ENCODE results near the gene ZDHHC18.

The ZDHHC18 gene

DNA sequence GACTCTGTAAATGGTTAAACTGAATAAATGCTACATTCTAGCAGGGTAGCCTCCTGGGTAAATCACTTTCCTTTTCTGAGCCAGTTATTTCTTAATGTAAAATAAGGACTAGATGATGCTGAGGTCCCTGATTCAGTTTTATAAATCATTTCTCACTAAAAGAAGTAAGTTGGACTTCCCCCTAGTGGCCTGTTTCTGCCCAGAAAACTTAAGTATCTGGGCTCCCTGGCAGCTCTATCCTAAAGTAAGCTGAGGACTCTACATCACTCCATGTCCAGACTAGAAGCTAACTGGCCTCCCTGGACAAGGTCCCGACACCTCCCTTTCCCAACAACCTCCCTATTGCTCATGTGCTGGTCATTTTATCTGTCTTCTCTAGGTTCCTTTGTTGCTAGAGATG, 60.6 kb downstream of the ZDHHC18 start:
- Histone ChIP-seq H4K20me1 (ENCODE audit: insufficient read depth, low read length) (no peaks in the 10 kb centered on the region), H3K36me3 (replicated peaks; ENCODE audit: insufficient read depth, low read length) (peaks cover 12% of the 10 kb centered on the region; the same call in 1 of the 2 replicates)
- DNase-seq = peak; percentile 52

DNA sequence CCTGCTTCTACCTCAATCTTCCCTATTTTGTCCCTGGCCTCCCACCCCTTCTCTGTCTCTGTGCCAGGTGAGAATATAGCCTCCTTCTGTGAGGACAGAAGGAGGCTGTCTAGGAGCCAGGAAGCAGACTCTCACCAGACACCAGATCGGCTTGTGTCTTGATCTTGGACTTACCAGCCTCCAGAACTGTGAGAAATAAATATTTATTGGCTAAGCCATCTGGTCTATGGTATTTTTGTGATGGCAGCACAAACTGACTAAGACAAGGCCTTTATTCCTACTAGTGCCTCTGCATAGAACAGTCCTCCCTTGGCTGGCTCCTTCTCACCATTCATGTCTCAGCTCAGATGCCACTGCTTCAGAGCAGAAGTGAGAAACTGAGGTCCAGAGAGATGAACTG, 61.7 kb downstream of the ZDHHC18 start:
- no peaks in the 10 kb centered on the region for H4K20me1 ChIP-seq (ENCODE audit: insufficient read depth, low read length)
- no peak overlapping the region for H3K4me2 ChIP-seq (ENCODE audit: low read depth, low read length)
- H2AFZ ChIP-seq (ENCODE audit: low read length) = no peak overlapping the region
- H3K4me1 ChIP-seq (ENCODE audit: low read length) = peaks cover 10% of the 10 kb centered on the region
- H3K27ac ChIP-seq (ENCODE audit: low read length) = no peak overlapping the region
- no peak for TF ChIP-seq EZH2phosphoT487 (IDR thresholded peaks at IDR 0.05; ENCODE audit: low read length)
- no peak for TF ChIP-seq EZH2 (optimal IDR thresholded peaks at IDR 0.05; ENCODE audit: low read depth, low read length)
- TF ChIP-seq, protein P1, sequence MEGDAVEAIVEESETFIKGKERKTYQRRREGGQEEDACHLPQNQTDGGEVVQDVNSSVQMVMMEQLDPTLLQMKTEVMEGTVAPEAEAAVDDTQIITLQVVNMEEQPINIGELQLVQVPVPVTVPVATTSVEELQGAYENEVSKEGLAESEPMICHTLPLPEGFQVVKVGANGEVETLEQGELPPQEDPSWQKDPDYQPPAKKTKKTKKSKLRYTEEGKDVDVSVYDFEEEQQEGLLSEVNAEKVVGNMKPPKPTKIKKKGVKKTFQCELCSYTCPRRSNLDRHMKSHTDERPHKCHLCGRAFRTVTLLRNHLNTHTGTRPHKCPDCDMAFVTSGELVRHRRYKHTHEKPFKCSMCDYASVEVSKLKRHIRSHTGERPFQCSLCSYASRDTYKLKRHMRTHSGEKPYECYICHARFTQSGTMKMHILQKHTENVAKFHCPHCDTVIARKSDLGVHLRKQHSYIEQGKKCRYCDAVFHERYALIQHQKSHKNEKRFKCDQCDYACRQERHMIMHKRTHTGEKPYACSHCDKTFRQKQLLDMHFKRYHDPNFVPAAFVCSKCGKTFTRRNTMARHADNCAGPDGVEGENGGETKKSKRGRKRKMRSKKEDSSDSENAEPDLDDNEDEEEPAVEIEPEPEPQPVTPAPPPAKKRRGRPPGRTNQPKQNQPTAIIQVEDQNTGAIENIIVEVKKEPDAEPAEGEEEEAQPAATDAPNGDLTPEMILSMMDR (IDR thresholded peaks at IDR 0.05; ENCODE audit: low read length) = no peak
- H3K27me3 ChIP-seq (replicated peaks; ENCODE audit: insufficient read depth, low read length) = no peaks in the 10 kb centered on the region
- no peaks in the 10 kb centered on the region for H3K9me3 ChIP-seq (replicated peaks; ENCODE audit: insufficient read depth, low read length)
- no peak for DNase-seq
- no peak overlapping the region for H3K9ac ChIP-seq (ENCODE audit: low read length)
- no peaks in the 10 kb centered on the region for H3K9me2 ChIP-seq (replicated peaks; ENCODE audit: insufficient read depth, low read length)
- no peaks in the 10 kb centered on the region for H3F3A ChIP-seq (ENCODE audit: insufficient read depth, low read length)
- H3K79me2 ChIP-seq (ENCODE audit: low read length) = peaks cover 28% of the 10 kb centered on the region
- no peak overlapping the region for H3K4me3 ChIP-seq (ENCODE audit: low read length)
- peaks cover 8% of the 10 kb centered on the region; the same call in 1 of the 2 replicates for H3K36me3 ChIP-seq (replicated peaks; ENCODE audit: insufficient read depth, low read length)

More for the DNA sequence above, 60.6 kb downstream of the ZDHHC18 start:
- no peak overlapping the region for H3K9ac ChIP-seq (ENCODE audit: low read length)
- no peaks in the 10 kb centered on the region for H3K9me2 ChIP-seq (replicated peaks; ENCODE audit: insufficient read depth, low read length)
- no peak overlapping the region for H3K4me3 ChIP-seq (ENCODE audit: low read length)
- H3K27me3 ChIP-seq (replicated peaks; ENCODE audit: insufficient read depth, low read length) = no peaks in the 10 kb centered on the region
- H3K79me2 ChIP-seq (ENCODE audit: low read length) = peaks cover 30% of the 10 kb centered on the region
- TF ChIP-seq EZH2phosphoT487 (IDR thresholded peaks at IDR 0.05; ENCODE audit: low read length) = no peak
- TF ChIP-seq EZH2 (optimal IDR thresholded peaks at IDR 0.05; ENCODE audit: low read depth, low read length) = no peak
- TF ChIP-seq, protein P1 (IDR thresholded peaks at IDR 0.05; ENCODE audit: low read length) = peak; percentile 52
- H3K27ac ChIP-seq (ENCODE audit: low read length) = no peak overlapping the region
- H3F3A ChIP-seq (ENCODE audit: insufficient read depth, low read length) = no peaks in the 10 kb centered on the region
- H3K4me2 ChIP-seq (ENCODE audit: low read depth, low read length) = no peak overlapping the region
- H3K9me3 ChIP-seq (replicated peaks; ENCODE audit: insufficient read depth, low read length) = no peaks in the 10 kb centered on the region
- peaks cover 10% of the 10 kb centered on the region for H3K4me1 ChIP-seq (ENCODE audit: low read length)
- no peak overlapping the region for H2AFZ ChIP-seq (ENCODE audit: low read length)

DNA sequence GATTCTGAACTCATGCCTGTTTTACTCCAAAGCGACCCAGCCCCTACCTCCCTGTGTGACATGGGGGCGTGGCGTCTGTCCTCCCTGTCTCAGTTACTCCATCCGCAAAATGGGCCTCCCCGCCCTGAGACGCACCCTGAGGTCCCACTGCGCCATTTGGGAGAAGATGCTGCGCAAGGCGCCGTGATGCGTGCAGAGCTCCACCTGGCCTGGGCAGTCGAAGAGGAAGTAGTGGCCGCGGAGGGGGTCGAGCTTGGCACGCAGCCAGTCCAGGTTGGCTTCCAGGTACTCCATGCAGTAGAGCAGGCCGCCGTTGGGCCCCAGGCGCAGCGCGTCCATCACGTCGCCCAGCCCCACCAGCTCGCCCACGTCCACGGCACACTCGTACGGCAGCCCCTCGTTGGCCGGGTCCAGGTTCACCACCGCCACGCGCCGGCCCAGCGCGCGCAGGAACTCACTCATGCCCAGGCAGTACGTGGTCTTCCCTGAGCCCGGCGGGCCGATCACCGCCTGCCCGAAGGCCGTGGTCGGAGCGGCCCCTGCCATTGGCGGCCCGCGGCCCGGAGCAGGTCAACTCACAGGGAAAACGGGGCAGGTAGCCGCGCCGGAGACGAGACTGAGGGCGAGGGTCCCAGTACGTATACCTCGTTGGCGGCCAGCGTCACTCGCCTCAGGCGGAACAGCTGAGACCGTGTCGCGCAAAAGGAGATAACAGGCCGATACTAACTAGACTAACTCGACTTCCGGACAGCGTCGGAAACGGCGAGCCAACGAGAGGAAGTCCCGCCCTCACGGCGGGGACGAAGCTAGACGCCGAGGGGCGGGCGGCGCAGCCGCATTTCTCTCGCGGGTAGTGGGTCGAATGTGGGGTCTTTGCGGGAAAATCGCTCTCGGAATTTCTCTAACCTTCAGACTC, 63.3 kb downstream of the ZDHHC18 start, which contains the start of gene GPN2:
Gene GPN2 (minus strand): TSS at position 733 of the 916 bp plus-strand sequence. CDS start 187 bp downstream, at position 546.
- H2AFZ ChIP-seq (ENCODE audit: low read length) = peak within 1 kb of the TSS; percentile 92
- peak within 1 kb of the TSS; percentile 96 for H3K4me2 ChIP-seq (ENCODE audit: low read depth, low read length)
- peak within 1 kb of the TSS; percentile 94 for H3K4me3 ChIP-seq (ENCODE audit: low read length)
- no peaks in the 10 kb centered on the region for H3K27me3 ChIP-seq (replicated peaks; ENCODE audit: insufficient read depth, low read length)
- no peak for TF ChIP-seq EZH2phosphoT487 (IDR thresholded peaks at IDR 0.05; ENCODE audit: low read length)
- peaks cover 6% of the 10 kb centered on the region; the same call in 1 of the 2 replicates for H3K36me3 ChIP-seq (replicated peaks; ENCODE audit: insufficient read depth, low read length)
- H3K27ac ChIP-seq (ENCODE audit: low read length) = peak within 1 kb of the TSS; percentile 66
- H3F3A ChIP-seq (ENCODE audit: insufficient read depth, low read length) = no peaks in the 10 kb centered on the region
- no peaks in the 10 kb centered on the region for H3K9me2 ChIP-seq (replicated peaks; ENCODE audit: insufficient read depth, low read length)
- peak within 1 kb of the TSS; percentile 89 for H3K9ac ChIP-seq (ENCODE audit: low read length)
- peaks cover 35% of the 10 kb centered on the region for H3K79me2 ChIP-seq (ENCODE audit: low read length)
- H4K20me1 ChIP-seq (ENCODE audit: insufficient read depth, low read length) = no peaks in the 10 kb centered on the region
- peaks cover 10% of the 10 kb centered on the region for H3K4me1 ChIP-seq (ENCODE audit: low read length)
- H3K9me3 ChIP-seq (replicated peaks; ENCODE audit: insufficient read depth, low read length) = no peaks in the 10 kb centered on the region
- DNase-seq = peak; percentile 80
